ENCODE results near the gene RBL2. TPM values are rescaled to one million over a fixed set of nuclear protein-coding genes. Genes with fewer than 3 reads are reported as not detected.

The RBL2 gene
- polyA plus RNA-seq, 3 donors from 2014 or later: 140 to 194 (median 186) TPM

GRCh38 chr16:53476867-53477266 is 42.6 kb downstream of the RBL2 start:
- Mint-ChIP-seq H3K27ac (peak overlapping the region in 5 of 6 donors; percentile 30 to 70 (median 57)), H3K9me3 (no peaks in the 10 kb centered on the region), H3K4me3 (no peak overlapping the region), H3K36me3 (peaks cover 32 to 66% (median 43%) of the 10 kb centered on the region in 3 donors), H3K4me1 (peaks cover 27 to 37% of the 10 kb centered on the region in 2 donors), H3K27me3 (ENCODE audit: low read depth in 3 of 3) (no peaks in the 10 kb centered on the region)
- no peak for DNase-seq

DNA sequence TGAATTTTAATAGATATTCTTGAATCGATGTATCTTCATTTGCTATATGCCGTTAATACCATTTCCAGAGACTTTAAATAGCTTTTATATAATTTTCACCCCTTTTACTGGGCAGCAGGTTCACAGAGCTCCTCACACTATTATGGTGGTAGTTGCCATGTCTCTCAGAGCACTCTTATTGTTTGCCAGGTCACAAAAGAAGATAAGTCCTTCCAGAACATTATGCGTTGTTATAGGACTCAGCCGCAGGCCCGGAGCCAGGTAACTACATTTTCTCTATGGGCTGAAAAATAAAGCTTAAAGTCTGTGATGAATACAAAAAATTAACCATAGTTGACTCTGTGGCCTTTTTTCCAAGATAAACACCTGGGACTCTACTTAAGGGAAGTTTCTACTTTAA is 44.7 kb downstream of the RBL2 start:
- Mint-ChIP-seq H3K4me1 (peaks cover 24 to 43% of the 10 kb centered on the region in 2 donors), H3K27me3 (ENCODE audit: low read depth in 3 of 3) (no peaks in the 10 kb centered on the region), H3K4me3 (no peak overlapping the region), H3K36me3 (peaks cover 42 to 67% (median 43%) of the 10 kb centered on the region in 3 donors), H3K9me3 (no peaks in the 10 kb centered on the region), H3K27ac (peak overlapping the region in 2 of 6 donors; percentile 33 to 62)
- no peak for DNase-seq

- peak overlapping the region in 5 of 6 donors; percentile 8 to 77 (median 51) for H3K27ac Mint-ChIP-seq
- H3K36me3 Mint-ChIP-seq: peaks cover 54 to 77% (median 56%) of the 10 kb centered on the region in 3 donors
Measured at GRCh38 chr16:53480394-53480793, 46.1 kb downstream of the RBL2 start.

GRCh38 chr16:53482123-53482522 is 47.9 kb downstream of the RBL2 start:
- Mint-ChIP-seq H3K4me1 (peaks cover 11 to 44% of the 10 kb centered on the region in 2 donors), H3K27me3 (ENCODE audit: low read depth in 3 of 3) (no peaks in the 10 kb centered on the region), H3K4me3 (no peak overlapping the region), H3K9me3 (peaks cover 0 to 11% (median 7%) of the 10 kb centered on the region in 6 donors), H3K36me3 (peaks cover 59 to 82% (median 65%) of the 10 kb centered on the region in 3 donors), H3K27ac (peak overlapping the region in 5 of 6 donors; percentile 24 to 69 (median 56))
- no peak for DNase-seq

More at GRCh38 chr16:53480394-53480793, 46.1 kb downstream of the RBL2 start:
- H3K27me3 Mint-ChIP-seq (ENCODE audit: low read depth in 3 of 3): no peaks in the 10 kb centered on the region
- peaks cover 19 to 52% of the 10 kb centered on the region in 2 donors for H3K4me1 Mint-ChIP-seq
- no peaks in the 10 kb centered on the region for H3K9me3 Mint-ChIP-seq
- H3K4me3 Mint-ChIP-seq: no peak overlapping the region
- DNase-seq: no peak

DNA sequence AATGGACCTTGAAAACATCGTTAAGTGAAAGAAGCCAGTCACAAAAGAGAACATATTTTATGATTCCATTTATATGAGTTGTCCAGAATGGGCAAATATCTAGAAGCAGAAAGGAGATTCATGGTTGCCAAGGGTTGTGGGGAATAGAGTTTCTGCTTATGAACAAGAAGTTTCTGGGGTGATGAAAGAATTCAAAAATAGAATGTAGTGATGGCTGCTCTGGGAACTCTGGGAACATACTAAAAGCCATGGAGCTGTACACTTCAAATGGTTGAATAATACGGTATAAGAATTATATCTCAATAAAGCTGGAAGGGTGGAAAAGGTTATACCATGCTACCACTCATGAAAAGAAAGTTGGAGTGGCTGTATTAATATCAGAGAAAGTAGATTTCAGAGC is 50.3 kb downstream of the RBL2 start:
- Mint-ChIP-seq H3K27ac (peak overlapping the region in 5 of 6 donors; percentile 19 to 73 (median 24)), H3K4me1 (peaks cover 5 to 42% of the 10 kb centered on the region in 2 donors), H3K36me3 (peaks cover 60 to 85% (median 66%) of the 10 kb centered on the region in 3 donors), H3K9me3 (peaks cover 0 to 11% (median 7%) of the 10 kb centered on the region in 6 donors), H3K4me3 (no peak overlapping the region), H3K27me3 (ENCODE audit: low read depth in 3 of 3) (no peaks in the 10 kb centered on the region)
- DNase-seq: no peak

GRCh38 chr16:53486230-53486629 is 52.0 kb downstream of the RBL2 start:
- peaks cover 0 to 11% (median 7%) of the 10 kb centered on the region in 6 donors for H3K9me3 Mint-ChIP-seq
- peaks cover 3 to 51% of the 10 kb centered on the region in 2 donors for H3K4me1 Mint-ChIP-seq
- H3K27me3 Mint-ChIP-seq (ENCODE audit: low read depth in 3 of 3): no peaks in the 10 kb centered on the region
- DNase-seq: no peak
- H3K27ac Mint-ChIP-seq: peak overlapping the region in 5 of 6 donors; percentile 10 to 86 (median 53)
- H3K36me3 Mint-ChIP-seq: peaks cover 65 to 86% (median 69%) of the 10 kb centered on the region in 3 donors
- H3K4me3 Mint-ChIP-seq: no peak overlapping the region

- H3K4me3 Mint-ChIP-seq: no peak overlapping the region
- no peaks in the 10 kb centered on the region for H3K27me3 Mint-ChIP-seq (ENCODE audit: low read depth in 3 of 3)
- H3K4me1 Mint-ChIP-seq: peaks cover 3 to 46% of the 10 kb centered on the region in 2 donors
- H3K36me3 Mint-ChIP-seq: peaks cover 51 to 81% (median 58%) of the 10 kb centered on the region in 3 donors
- peaks cover 0 to 11% (median 7%) of the 10 kb centered on the region in 6 donors for H3K9me3 Mint-ChIP-seq
- no peak for DNase-seq
- peak overlapping the region; percentile 12 to 83 (median 48) for H3K27ac Mint-ChIP-seq
Measured at GRCh38 chr16:53489755-53490154, 55.5 kb downstream of the RBL2 start.

DNA sequence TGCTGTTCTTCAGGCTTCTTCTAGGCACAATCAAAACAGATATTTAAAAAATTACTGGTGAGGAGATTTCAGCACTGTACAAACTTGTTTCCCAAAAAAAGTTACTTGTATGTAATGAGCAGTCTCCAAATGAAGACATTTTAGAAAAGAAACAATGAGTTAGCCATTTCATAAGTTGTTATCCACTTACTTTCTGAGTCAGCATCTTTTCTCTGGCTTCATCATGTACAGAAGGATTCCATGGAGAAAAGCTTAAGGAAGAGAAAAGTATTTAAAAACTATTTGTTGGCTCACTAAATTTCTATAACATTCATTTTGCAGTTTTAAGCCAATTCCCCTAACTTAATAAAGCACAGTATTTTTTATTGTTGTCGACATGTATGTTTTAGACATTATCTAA is 58.2 kb downstream of the RBL2 start:
- DNase-seq: no peak
- peaks cover 0 to 2% (median 0%) of the 10 kb centered on the region in 3 donors for H3K27me3 Mint-ChIP-seq (ENCODE audit: low read depth in 3 of 3)
- peaks cover 33 to 72% (median 44%) of the 10 kb centered on the region in 3 donors for H3K36me3 Mint-ChIP-seq
- no peak overlapping the region for H3K4me3 Mint-ChIP-seq
- H3K9me3 Mint-ChIP-seq: no peaks in the 10 kb centered on the region
- H3K4me1 Mint-ChIP-seq: peaks cover 3 to 54% of the 10 kb centered on the region in 2 donors
- H3K27ac Mint-ChIP-seq: peak overlapping the region in 5 of 6 donors; percentile 53 to 81 (median 66)

DNA sequence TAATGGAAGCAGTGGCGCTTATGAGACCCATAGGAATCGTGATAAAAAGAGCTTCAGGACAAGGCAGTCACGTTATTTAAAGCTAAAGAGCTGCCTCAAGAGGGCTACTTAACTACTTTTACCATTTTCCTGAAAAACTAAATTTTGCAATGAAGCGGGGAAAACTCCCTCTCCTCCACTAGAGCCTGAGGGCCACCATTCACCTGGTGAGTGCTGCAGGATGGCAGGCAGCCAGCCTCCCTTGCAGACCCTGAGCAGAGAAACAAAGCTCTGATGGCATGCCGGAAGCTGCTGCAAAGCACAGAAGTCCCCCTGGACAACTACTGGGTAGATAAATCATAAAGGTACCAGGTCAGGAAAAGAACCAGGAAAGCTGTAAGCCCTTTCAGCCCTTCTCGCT is 60.4 kb downstream of the RBL2 start:
- H3K36me3 Mint-ChIP-seq: peaks cover 28 to 71% (median 34%) of the 10 kb centered on the region in 3 donors
- H3K27me3 Mint-ChIP-seq (ENCODE audit: low read depth in 3 of 3): peaks cover 0 to 2% (median 0%) of the 10 kb centered on the region in 3 donors
- H3K9me3 Mint-ChIP-seq: no peaks in the 10 kb centered on the region
- peaks cover 7 to 57% of the 10 kb centered on the region in 2 donors for H3K4me1 Mint-ChIP-seq
- H3K27ac Mint-ChIP-seq: peak overlapping the region in 2 of 6 donors; percentile 22
- H3K4me3 Mint-ChIP-seq: no peak overlapping the region
- no peak for DNase-seq

DNA sequence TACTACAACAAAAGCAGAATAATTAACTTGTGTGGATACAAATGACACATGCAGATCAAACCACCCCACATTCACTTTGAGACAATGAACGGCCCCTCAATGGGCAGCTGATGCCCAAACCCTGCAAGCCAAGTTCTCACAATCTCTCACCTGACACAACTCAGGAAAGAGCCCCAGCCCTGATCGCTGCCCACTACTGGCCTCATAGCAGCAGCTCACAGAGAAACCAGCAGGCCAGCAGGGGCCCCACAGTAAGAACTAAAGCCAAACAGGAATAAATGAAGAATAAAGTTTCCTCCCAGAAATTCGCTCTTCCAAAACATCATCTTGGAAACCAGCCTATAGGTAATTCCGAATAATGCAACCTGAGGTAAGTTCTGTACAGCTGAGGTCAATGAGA is 61.1 kb downstream of the RBL2 start:
- Mint-ChIP-seq H3K9me3 (no peaks in the 10 kb centered on the region), H3K27me3 (ENCODE audit: low read depth in 3 of 3) (peaks cover 0 to 2% (median 0%) of the 10 kb centered on the region in 3 donors), H3K27ac (peak overlapping the region in 5 of 6 donors; percentile 4 to 53 (median 22)), H3K4me1 (peaks cover 10 to 56% of the 10 kb centered on the region in 2 donors), H3K4me3 (no peak overlapping the region), H3K36me3 (peaks cover 27 to 67% (median 28%) of the 10 kb centered on the region in 3 donors)
- DNase-seq: no peak

DNA sequence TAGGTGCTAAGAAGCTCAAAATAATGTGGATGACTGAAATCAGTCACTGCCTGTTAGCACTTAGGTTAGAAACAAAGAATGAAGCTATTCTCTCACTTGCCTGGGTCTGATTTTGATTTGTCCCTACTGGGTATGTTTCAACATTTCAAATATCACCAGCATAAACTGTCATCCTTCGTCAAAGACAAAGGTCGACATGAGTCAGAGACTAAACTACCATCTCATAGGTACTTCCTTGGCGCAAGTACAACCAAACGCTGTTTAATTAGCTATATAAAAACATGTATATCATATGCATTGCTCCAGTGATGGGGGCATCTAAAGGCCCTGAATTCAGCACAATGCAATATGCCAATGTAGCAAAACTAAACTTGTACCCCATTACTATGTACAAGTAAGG is 64.7 kb downstream of the RBL2 start:
- H3K27ac Mint-ChIP-seq: peak overlapping the region in 4 of 6 donors; percentile 12 to 64 (median 51)
- peaks cover 32 to 69% of the 10 kb centered on the region in 2 donors for H3K4me1 Mint-ChIP-seq
- peaks cover 8% of the 10 kb centered on the region in 3 donors for H3K27me3 Mint-ChIP-seq (ENCODE audit: low read depth in 3 of 3)
- DNase-seq: no peak
- no peaks in the 10 kb centered on the region for H3K9me3 Mint-ChIP-seq
- no peak overlapping the region for H3K4me3 Mint-ChIP-seq
- peaks cover 17 to 40% (median 18%) of the 10 kb centered on the region in 3 donors for H3K36me3 Mint-ChIP-seq

- Mint-ChIP-seq H3K4me1 (peaks cover 49 to 64% of the 10 kb centered on the region in 2 donors), H3K9me3 (no peaks in the 10 kb centered on the region), H3K36me3 (peaks cover 4 to 21% (median 4%) of the 10 kb centered on the region in 3 donors), H3K4me3 (peak overlapping the region; percentile 57 to 99 (median 89)), H3K27me3 (ENCODE audit: low read depth in 3 of 3) (peaks cover 8 to 10% (median 8%) of the 10 kb centered on the region in 3 donors), H3K27ac (peak overlapping the region in 3 of 6 donors; percentile 22 to 86 (median 86))
- no peak for DNase-seq
Measured at GRCh38 chr16:53501216-53501859, 67.1 kb downstream of the RBL2 start.

DNA sequence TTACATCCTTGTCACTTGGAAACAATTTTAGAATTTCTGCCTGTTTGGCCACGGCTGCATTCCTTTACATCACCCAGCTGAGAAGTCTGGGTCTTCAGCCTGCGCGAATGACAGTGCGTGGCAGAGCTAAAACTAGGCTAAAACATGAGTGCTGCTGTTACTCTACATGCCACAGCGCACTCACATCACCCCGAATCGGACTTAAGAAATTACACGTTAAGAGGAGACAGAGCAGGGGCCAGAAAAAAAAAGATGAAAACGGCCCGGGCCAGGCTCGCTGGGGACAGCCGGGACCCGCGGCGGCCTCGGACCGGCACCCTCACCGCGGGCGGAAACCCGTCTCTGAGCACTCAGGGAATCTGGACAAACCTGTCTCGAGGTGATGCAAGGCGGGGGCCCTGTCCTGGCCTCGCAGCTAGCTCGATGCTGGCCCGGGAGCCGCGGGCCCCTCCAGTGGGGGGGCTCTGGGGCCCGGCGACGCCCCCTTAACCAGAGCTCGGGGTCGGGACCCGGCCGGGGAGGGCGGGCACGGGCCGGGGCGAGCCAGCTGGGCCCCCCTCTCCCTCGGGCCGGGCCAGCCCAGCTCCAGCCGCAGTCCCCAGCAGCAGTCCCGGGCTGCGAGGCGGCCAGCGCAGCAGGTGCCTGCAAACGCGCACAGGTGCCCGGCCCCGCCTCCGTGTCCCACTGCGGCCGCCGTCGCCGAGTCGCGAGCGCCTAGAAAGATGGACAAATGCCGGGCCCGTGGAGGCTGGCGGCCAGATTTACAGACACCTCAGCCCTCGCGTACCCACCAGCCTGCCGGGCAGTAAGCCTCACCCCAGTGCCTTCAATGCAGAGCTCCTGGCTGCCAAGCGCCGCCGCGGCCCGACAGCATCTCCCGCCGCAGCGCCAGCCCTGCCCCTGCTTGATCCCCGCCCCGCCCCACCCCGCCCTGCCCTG is 68.3 kb downstream of the RBL2 start, which contains the start of gene AKTIP:
Gene AKTIP, minus strand, starts transcription at position 879 of the 939 bp plus-strand sequence. CDS start 2,950 bp downstream, outside the sequence.
- H3K27me3 Mint-ChIP-seq (ENCODE audit: low read depth in 3 of 3): peaks cover 6 to 10% (median 8%) of the 10 kb centered on the region in 3 donors

More for the DNA sequence above, 68.3 kb downstream of the RBL2 start, which contains the start of gene AKTIP:
- Mint-ChIP-seq H3K9me3 (no peaks in the 10 kb centered on the region), H3K4me3 (peak within 1 kb of the TSS; percentile 93 to 99 (median 96)), H3K36me3 (peaks cover 0 to 16% (median 4%) of the 10 kb centered on the region in 3 donors), H3K4me1 (peaks cover 49 to 64% of the 10 kb centered on the region in 2 donors), H3K27ac (peak within 1 kb of the TSS; percentile 83 to 98 (median 96))
- DNase-seq: peak in 2 of 3 donors; percentile 43 to 45
